Measurements from ENCODE around the gene OR5T3. TPM values are rescaled to one million over a fixed set of nuclear protein-coding genes. Genes with fewer than 3 reads are reported as not detected.

The OR5T3 gene
- total RNA-seq, 2 experiments from 2014 or later: not detected

- intact Hi-C loops (cut with DNase I, micrococcal nuclease): no loop called here
- ATAC-seq (ENCODE audit: poor library complexity): no peak
- POLR2A ChIA-PET: no interaction called here
Measured at GRCh38 chr11:56292154-56292553, 40.1 kb downstream of the OR5T3 start, which contains the start of gene OR8H1. Gene OR8H1, minus strand, starts transcription at chr11:56292254. Its CDS starts 1,192 bp downstream, at chr11:56291062.

DNA sequence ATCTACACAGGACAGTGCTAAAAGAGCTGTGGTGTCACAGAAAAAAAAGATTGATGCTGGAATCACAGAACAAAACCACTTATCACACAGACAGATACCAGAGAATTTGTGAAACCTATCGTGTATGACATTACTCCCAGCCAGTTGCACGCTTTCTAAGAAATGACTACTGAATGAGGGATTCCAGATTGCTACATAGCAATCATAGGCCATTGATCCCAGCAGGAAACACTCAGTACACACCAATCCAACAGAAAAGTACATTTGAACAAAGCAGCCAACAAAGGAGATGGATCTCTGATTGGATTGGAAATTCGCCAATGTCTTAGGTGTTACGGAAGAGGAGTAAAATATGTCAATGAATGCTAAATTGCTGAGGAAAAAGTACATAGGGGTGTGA, 44.8 kb downstream of the OR5T3 start:
- ATAC-seq (ENCODE audit: poor library complexity) (no peak), DNase-seq (no peak)
- Histone ChIP-seq H3K9me3 (ENCODE audit: control insufficient read depth in 1 of 2, insufficient read depth in 1 of 2, low read length in 2 of 2) (peaks cover 0 to 5% of the 10 kb centered on the region in 2 experiments), H3K4me1 (ENCODE audit: insufficient read depth, low read length) (no peaks in the 10 kb centered on the region), H3K27me3 (ENCODE audit: control insufficient read depth in 1 of 2, insufficient read depth in 2 of 2, low read length in 2 of 2) (no peaks in the 10 kb centered on the region), H3K36me3 (ENCODE audit: insufficient read depth, low read length) (no peaks in the 10 kb centered on the region), H3K27ac (ENCODE audit: low read depth in 1 of 2, low read length in 2 of 2) (no peak overlapping the region), H3K4me3 (ENCODE audit: low read length) (no peak overlapping the region)
- TF ChIP-seq CTCF (IDR thresholded peaks at IDR 0.05): no peak
- intact Hi-C loops (cut with DNase I, micrococcal nuclease): no loop called here
- Mint-ChIP-seq H3K27me3 (no peaks in the 10 kb centered on the region), H3K36me3 (ENCODE audit: low read depth) (no peaks in the 10 kb centered on the region), H3K4me3 (no peak overlapping the region), H3K27ac (no peak overlapping the region), H3K9me3 (peaks cover 15% of the 10 kb centered on the region), H3K4me1 (ENCODE audit: low read depth) (no peaks in the 10 kb centered on the region)
- POLR2A ChIA-PET: no interaction called here
- CTCF ChIA-PET: no interaction called here

More at GRCh38 chr11:56292154-56292553, 40.1 kb downstream of the OR5T3 start, which contains the start of gene OR8H1:
- Histone ChIP-seq H3K9me3 (ENCODE audit: control insufficient read depth in 1 of 2, insufficient read depth in 1 of 2, low read length in 2 of 2) (peaks cover 0 to 10% of the 10 kb centered on the region in 2 experiments), H3K27ac (ENCODE audit: low read depth in 1 of 2, low read length in 2 of 2) (no peak within 1 kb of the TSS), H3K4me3 (ENCODE audit: low read length) (no peak within 1 kb of the TSS), H3K27me3 (ENCODE audit: control insufficient read depth in 1 of 2, insufficient read depth in 2 of 2, low read length in 2 of 2) (no peaks in the 10 kb centered on the region), H3K36me3 (ENCODE audit: insufficient read depth, low read length) (no peaks in the 10 kb centered on the region), H3K4me1 (ENCODE audit: insufficient read depth, low read length) (no peaks in the 10 kb centered on the region)
- Mint-ChIP-seq H3K4me3 (no peak within 1 kb of the TSS), H3K36me3 (ENCODE audit: low read depth) (no peaks in the 10 kb centered on the region), H3K4me1 (ENCODE audit: low read depth) (no peaks in the 10 kb centered on the region), H3K27me3 (no peaks in the 10 kb centered on the region), H3K9me3 (peaks cover 9% of the 10 kb centered on the region), H3K27ac (no peak within 1 kb of the TSS)
- CTCF ChIA-PET: no interaction called here
- no peak for DNase-seq
- TF ChIP-seq CTCF (IDR thresholded peaks at IDR 0.05): no peak

Other genes with a start within 250 kb of the OR5T3 start
- not detected for gene OR5AS1, start 224.6 kb upstream of the OR5T3 start, total RNA-seq
- gene OR8I2, start 158.9 kb upstream of the OR5T3 start, total RNA-seq: not detected
- not detected for gene OR8H2, start 148.6 kb upstream of the OR5T3 start, total RNA-seq
- gene OR8H3, start 129.9 kb upstream of the OR5T3 start, total RNA-seq: not detected
- gene OR8J3, start 112.1 kb upstream of the OR5T3 start, total RNA-seq: not detected
- gene OR8K5, start 91.9 kb upstream of the OR5T3 start, total RNA-seq: not detected
- gene OR5J2, start 75.6 kb upstream of the OR5T3 start, total RNA-seq: not detected
- not detected for gene OR5T2, start 18.0 kb upstream of the OR5T3 start, total RNA-seq
- not detected for gene OR5T1, start 21.9 kb downstream of the OR5T3 start, total RNA-seq
- gene OR8H1, start 40.0 kb downstream of the OR5T3 start, total RNA-seq: not detected
- not detected for gene OR8K3, start 62.9 kb downstream of the OR5T3 start, total RNA-seq
- gene OR8K1, start 93.8 kb downstream of the OR5T3 start, total RNA-seq: not detected
- not detected for gene OR8J1, start 102.0 kb downstream of the OR5T3 start, total RNA-seq
- gene OR8U1, start 123.4 kb downstream of the OR5T3 start, total RNA-seq: not detected
- gene OR5AL1, start 160.4 kb downstream of the OR5T3 start, total RNA-seq: not detected
- gene OR5M3, start 221.1 kb downstream of the OR5T3 start, total RNA-seq: not detected
- not detected for gene OR5M8, start 239.1 kb downstream of the OR5T3 start, total RNA-seq